ENCODE results near the gene ARID3A.

The ARID3A gene

DNA sequence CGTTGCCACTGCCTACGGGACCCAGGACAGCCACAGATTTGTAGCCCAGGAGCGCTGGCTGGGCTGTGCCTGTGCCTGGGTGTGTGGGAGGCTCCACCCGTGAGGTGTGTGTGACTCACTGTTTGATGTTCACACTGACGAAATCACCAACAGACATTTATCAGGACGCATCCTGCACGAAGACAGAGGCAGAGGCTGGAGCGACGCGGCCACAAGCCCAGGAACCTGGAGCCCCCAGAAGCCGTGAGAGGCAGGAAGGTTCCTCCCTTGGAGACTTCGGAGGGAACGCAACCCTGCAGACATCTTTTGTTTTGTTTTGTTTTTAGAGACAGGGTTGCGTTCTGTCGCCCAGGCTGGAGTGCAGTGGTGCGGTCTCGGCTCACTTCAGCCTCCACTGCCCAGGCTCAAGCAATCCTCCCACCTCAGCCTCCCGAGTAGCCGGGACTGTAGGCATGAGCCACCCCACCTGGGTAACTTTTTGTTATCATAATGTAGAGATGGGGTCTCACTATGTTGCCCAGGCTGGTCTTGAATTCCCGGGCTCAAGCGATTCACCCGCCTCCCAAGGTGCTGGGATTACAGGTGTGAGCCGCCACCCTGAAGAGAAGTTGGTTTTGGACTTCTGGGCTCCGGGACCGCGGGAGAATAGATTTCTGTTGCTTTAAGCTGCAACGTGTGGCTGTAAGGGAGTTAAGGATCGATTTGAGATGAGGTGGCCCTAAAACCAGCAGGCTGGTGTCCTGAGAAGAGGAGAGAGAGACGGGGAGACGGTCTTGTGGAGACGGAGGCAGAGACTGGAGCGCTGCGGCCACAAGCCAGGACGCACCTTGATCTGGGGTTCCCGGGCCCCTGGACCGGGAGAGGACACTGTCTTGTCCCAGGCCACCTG is 33.4 kb downstream of the ARID3A start:
- no peaks in the 10 kb centered on the region for H3K9me3 ChIP-seq (ENCODE audit: control insufficient read depth, insufficient read depth, low read length)
- H3K4me1 ChIP-seq (ENCODE audit: control insufficient read depth, insufficient read depth, low read length): no peaks in the 10 kb centered on the region

DNA sequence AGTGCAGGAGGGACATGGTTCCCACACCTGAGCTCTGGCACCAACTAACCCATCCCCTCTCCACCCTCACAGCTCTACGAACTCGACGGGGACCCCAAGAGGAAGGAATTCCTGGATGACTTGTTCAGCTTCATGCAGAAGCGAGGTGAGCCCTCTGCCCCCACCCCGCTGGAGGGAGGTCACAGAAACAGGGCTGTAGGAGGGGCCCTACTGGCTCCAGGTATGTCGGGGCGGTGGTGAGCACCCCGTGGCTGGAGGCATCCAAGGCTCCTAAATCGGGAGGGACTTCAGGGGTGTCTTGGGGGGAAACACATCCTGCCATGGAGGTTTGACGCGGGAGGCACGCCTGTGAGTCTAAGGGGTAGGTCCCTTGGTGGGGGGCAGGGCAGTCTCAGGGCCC is 34.2 kb downstream of the ARID3A start:
- H3K9me3 ChIP-seq (ENCODE audit: control insufficient read depth, insufficient read depth, low read length): no peaks in the 10 kb centered on the region
- no peak overlapping the region for H3K4me3 ChIP-seq (ENCODE audit: low read depth, low read length)
- H3K9ac ChIP-seq (ENCODE audit: low read depth, low read length): no peak overlapping the region
- no peaks in the 10 kb centered on the region for H3K4me1 ChIP-seq (ENCODE audit: control insufficient read depth, insufficient read depth, low read length)
- H3K27me3 ChIP-seq (ENCODE audit: control insufficient read depth, insufficient read depth, low read length): no peaks in the 10 kb centered on the region
- H3K36me3 ChIP-seq (ENCODE audit: control insufficient read depth, insufficient read depth, low read length): peaks cover 35% of the 10 kb centered on the region

More for the DNA sequence above, 33.4 kb downstream of the ARID3A start:
- Histone ChIP-seq H3K4me3 (ENCODE audit: low read depth, low read length) (no peak overlapping the region), H3K36me3 (ENCODE audit: control insufficient read depth, insufficient read depth, low read length) (peaks cover 27% of the 10 kb centered on the region), H3K27me3 (ENCODE audit: control insufficient read depth, insufficient read depth, low read length) (no peaks in the 10 kb centered on the region), H3K9ac (ENCODE audit: low read depth, low read length) (no peak overlapping the region)

DNA sequence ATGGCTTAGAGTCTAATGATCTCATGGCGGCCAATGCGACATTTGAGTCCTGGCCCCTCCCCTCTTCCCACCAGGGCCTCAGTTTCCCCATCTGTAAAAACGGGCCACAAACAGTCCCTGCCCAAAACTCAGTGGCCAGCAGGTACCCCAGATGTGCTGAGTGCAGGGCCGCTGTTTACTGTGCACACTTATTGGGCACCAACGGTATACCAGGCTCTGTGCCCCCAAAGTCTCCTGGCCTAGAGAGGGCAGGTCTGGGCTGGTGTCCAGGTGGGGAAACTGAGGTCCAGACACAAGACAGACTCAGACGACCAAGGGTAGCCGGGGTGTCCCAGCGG is 34.7 kb downstream of the ARID3A start:
- Histone ChIP-seq H3K27me3 (ENCODE audit: control insufficient read depth, insufficient read depth, low read length) (no peaks in the 10 kb centered on the region), H3K9ac (ENCODE audit: low read depth, low read length) (no peak overlapping the region), H3K4me1 (ENCODE audit: control insufficient read depth, insufficient read depth, low read length) (no peaks in the 10 kb centered on the region), H3K4me3 (ENCODE audit: low read depth, low read length) (no peak overlapping the region), H3K36me3 (ENCODE audit: control insufficient read depth, insufficient read depth, low read length) (peaks cover 40% of the 10 kb centered on the region), H3K9me3 (ENCODE audit: control insufficient read depth, insufficient read depth, low read length) (no peaks in the 10 kb centered on the region)

DNA sequence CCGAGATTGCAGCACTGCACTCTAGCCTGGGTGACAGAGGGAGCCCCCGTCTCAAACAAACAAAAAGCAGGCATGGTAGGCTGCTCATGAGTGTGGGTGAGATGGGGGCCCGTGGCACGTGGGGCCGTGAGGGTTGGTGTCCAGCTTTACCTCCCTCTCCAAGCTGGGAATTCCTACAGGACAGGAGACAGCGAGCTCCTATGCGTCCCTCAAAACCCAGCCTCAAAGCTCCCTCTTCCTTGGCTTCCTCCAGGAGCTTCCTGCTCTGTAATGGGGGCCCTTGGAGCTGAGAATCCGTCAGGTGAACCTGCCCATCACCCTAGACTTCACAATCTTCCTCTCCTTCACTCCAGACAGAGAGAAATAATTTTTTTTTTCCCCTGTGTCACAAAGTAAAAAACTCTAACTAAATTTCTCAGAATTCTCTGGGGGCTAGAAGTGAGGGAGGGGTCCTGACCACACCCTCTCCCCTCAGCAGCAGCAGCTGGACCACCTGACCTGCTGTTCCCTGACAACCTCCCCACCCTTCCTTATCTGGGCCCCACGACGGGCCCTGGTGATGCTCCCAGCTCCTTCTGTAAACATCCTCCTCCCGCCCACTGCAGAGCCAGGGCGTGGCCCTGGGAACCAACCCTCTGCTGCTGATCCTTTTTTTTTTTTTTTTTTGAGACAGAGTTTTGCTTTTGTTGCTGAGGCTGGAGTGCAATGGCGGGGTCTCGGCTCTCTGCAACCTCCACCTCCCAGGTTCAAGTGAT is 36.2 kb downstream of the ARID3A start:
- no peaks in the 10 kb centered on the region for H3K27me3 ChIP-seq (ENCODE audit: control insufficient read depth, insufficient read depth, low read length)
- no peaks in the 10 kb centered on the region for H3K4me1 ChIP-seq (ENCODE audit: control insufficient read depth, insufficient read depth, low read length)
- H3K9ac ChIP-seq (ENCODE audit: low read depth, low read length): no peak overlapping the region
- no peaks in the 10 kb centered on the region for H3K9me3 ChIP-seq (ENCODE audit: control insufficient read depth, insufficient read depth, low read length)
- no peak overlapping the region for H3K4me3 ChIP-seq (ENCODE audit: low read depth, low read length)
- peaks cover 49% of the 10 kb centered on the region for H3K36me3 ChIP-seq (ENCODE audit: control insufficient read depth, insufficient read depth, low read length)

DNA sequence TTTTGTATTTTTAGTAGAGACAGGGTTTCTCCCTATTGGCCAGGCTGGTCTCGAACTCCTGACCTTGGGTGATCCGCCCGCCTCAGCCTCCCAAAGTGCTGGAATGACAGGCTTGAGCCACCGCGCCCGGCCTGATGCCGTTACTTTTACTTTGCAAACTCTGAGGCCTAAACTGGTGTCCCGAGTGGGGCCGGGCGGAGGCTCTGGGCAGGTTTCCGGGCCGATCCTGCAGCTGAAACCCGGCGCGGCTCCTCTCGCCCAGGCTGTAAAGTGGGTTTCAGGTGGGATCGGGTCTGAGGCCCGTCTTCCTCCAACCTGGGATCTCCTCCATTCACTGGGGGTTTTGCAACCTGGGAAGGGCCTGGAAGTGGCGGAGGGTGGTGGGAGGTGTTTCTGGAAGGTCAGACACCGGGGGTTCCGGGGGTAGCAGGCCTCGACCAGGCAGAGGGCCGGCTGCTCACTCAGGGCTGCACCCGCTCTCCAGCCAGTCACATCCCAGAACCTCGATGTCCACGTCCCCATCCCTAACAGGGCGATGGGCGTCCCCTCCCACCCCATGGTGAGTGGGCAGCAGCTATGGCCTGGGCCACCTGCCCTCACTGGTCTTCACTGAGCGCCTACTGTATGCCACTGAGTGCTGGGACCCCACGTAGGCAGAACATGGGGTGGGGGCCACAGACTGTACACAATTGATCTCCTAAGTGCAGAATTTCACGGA is 37.0 kb downstream of the ARID3A start:
- H3K4me3 ChIP-seq (ENCODE audit: low read depth, low read length): no peak overlapping the region
- H3K4me1 ChIP-seq (ENCODE audit: control insufficient read depth, insufficient read depth, low read length): no peaks in the 10 kb centered on the region
- no peak overlapping the region for H3K9ac ChIP-seq (ENCODE audit: low read depth, low read length)
- no peaks in the 10 kb centered on the region for H3K27me3 ChIP-seq (ENCODE audit: control insufficient read depth, insufficient read depth, low read length)
- no peaks in the 10 kb centered on the region for H3K9me3 ChIP-seq (ENCODE audit: control insufficient read depth, insufficient read depth, low read length)
- H3K36me3 ChIP-seq (ENCODE audit: control insufficient read depth, insufficient read depth, low read length): peaks cover 49% of the 10 kb centered on the region

DNA sequence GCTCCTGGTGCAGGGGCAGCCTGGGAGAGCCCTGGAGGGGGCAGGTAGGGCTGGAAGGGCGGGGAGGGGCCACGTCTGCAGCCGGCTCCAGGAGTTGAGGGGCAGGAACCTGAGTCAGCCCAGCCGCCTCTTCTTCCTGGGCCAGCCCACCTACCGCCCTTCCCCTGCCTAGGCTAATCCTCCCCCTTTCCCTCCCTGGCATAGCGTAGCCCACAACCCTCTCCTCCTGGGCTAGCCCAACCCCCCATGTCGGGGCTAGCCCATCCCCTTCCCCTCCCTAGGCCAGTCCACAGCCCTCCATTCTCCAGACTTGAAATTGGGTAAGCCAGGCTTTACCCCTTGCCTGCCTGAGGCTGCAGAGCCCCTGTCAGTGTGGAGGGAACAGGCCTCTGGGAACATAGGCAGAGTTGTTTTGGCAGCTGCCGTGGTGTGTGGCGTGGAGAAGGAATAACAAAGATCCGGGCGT is 37.7 kb downstream of the ARID3A start:
- H3K36me3 ChIP-seq (ENCODE audit: control insufficient read depth, insufficient read depth, low read length): peaks cover 53% of the 10 kb centered on the region
- H3K27me3 ChIP-seq (ENCODE audit: control insufficient read depth, insufficient read depth, low read length): no peaks in the 10 kb centered on the region
- no peak overlapping the region for H3K9ac ChIP-seq (ENCODE audit: low read depth, low read length)
- H3K4me3 ChIP-seq (ENCODE audit: low read depth, low read length): no peak overlapping the region
- no peaks in the 10 kb centered on the region for H3K9me3 ChIP-seq (ENCODE audit: control insufficient read depth, insufficient read depth, low read length)
- no peaks in the 10 kb centered on the region for H3K4me1 ChIP-seq (ENCODE audit: control insufficient read depth, insufficient read depth, low read length)

DNA sequence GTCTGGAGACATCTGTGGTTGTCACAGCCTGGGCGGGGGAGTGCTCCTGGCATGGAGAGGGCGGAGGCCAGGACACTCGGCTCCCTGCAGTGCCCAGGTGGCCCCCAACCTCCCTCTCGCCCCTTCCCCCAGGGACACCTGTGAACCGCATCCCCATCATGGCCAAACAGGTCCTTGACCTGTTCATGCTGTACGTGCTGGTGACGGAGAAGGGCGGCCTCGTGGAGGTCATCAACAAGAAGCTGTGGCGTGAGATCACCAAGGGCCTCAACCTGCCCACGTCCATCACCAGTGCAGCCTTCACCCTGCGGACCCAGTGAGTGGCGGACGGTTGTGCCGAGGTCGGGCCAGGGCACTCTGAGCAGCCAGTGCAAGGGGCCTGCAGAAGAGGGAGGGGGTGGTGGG is 38.3 kb downstream of the ARID3A start:
- no peak overlapping the region for H3K4me3 ChIP-seq (ENCODE audit: low read depth, low read length)
- H3K9ac ChIP-seq (ENCODE audit: low read depth, low read length): no peak overlapping the region
- peaks cover 57% of the 10 kb centered on the region for H3K36me3 ChIP-seq (ENCODE audit: control insufficient read depth, insufficient read depth, low read length)
- H3K27me3 ChIP-seq (ENCODE audit: control insufficient read depth, insufficient read depth, low read length): no peaks in the 10 kb centered on the region
- H3K9me3 ChIP-seq (ENCODE audit: control insufficient read depth, insufficient read depth, low read length): no peaks in the 10 kb centered on the region
- H3K4me1 ChIP-seq (ENCODE audit: control insufficient read depth, insufficient read depth, low read length): no peaks in the 10 kb centered on the region

DNA sequence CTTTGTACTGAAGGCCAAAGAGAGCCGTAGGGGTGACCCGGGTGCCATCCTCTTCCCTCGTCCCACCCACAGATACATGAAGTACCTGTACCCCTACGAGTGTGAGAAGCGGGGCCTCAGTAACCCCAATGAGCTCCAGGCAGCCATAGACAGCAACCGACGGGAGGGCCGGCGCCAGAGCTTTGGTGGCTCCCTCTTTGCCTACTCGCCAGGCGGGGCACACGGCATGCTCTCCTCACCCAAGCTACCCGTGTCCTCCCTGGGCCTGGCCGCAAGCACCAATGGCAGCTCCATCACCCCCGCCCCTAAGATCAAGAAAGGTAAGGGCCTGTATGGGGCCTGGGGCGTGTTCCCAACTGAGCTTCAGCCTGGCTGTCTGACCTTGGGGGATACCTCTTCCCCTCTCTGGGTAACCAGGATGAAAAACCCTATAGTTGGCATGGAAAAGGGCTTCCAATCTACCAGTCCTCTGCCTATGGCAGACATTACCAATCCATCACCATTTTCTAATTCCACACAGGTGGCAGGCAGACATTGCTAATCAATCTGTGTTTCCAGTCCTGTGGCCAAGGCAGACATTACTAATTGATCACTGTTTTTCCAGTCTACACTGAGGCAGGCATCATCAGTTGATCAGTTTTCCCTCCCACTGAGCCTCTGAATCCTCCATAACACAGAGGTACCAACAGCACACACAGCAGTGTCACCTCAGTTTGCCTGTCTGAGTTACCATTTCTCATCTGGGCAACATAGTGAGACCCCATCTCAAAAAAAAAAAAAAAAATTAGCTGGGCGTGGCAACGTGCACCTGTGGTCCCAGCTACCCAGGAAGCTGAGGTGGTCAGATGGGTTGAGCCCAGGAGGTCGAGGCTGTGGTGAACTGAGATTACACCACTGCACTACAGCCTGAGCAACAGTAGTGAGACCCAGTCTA is 39.2 kb downstream of the ARID3A start:
- H3K4me1 ChIP-seq (ENCODE audit: control insufficient read depth, insufficient read depth, low read length): no peaks in the 10 kb centered on the region
- H3K27me3 ChIP-seq (ENCODE audit: control insufficient read depth, insufficient read depth, low read length): no peaks in the 10 kb centered on the region
- H3K4me3 ChIP-seq (ENCODE audit: low read depth, low read length): no peak overlapping the region
- H3K9me3 ChIP-seq (ENCODE audit: control insufficient read depth, insufficient read depth, low read length): no peaks in the 10 kb centered on the region
- H3K9ac ChIP-seq (ENCODE audit: low read depth, low read length): no peak overlapping the region
- H3K36me3 ChIP-seq (ENCODE audit: control insufficient read depth, insufficient read depth, low read length): peaks cover 54% of the 10 kb centered on the region

DNA sequence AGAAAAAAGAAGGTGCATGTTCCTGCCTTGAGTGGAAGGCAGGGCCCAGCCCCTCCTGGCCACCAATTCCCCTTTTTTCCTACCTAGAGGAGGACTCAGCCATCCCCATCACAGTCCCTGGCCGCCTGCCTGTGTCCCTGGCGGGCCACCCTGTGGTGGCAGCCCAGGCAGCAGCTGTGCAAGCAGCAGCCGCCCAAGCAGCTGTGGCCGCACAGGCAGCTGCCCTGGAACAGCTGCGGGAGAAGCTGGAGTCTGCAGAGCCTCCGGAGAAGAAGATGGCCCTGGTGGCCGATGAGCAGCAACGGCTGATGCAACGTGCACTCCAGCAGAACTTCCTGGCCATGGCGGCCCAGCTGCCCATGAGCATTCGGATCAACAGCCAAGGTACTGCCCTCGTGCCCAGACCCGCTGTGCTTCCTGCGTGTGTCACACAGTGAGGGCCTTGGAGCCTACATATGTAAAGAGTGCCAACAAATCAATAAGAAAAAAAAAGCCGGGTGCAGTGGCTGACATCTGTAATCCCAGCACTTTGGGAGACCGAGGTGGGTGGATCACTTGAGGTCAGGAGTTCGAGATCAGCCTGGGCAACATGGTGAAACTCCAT is 40.8 kb downstream of the ARID3A start:
- Histone ChIP-seq H3K4me3 (ENCODE audit: low read depth, low read length) (no peak overlapping the region), H3K9ac (ENCODE audit: low read depth, low read length) (no peak overlapping the region), H3K27me3 (ENCODE audit: control insufficient read depth, insufficient read depth, low read length) (no peaks in the 10 kb centered on the region), H3K9me3 (ENCODE audit: control insufficient read depth, insufficient read depth, low read length) (peaks cover 3% of the 10 kb centered on the region), H3K4me1 (ENCODE audit: control insufficient read depth, insufficient read depth, low read length) (no peaks in the 10 kb centered on the region), H3K36me3 (ENCODE audit: control insufficient read depth, insufficient read depth, low read length) (peaks cover 52% of the 10 kb centered on the region)

DNA sequence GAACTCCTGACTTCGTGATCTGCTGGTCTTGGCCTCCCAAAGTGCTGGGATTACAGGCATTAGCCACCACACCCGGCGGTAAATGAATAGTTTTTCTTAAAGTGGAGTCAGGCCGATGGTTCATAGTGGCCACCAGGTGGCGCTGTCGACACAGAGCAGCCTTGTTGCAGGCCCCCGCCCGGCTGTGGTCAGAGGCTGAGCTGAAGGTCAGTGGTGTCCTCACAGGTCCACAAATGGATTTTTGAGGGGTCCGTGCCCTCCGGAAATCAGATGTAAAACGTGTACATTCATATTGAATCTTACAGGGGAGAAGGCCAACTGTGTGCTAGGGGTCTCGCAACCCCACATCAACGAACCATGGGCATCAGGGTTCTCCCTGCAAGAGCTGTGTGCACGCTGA is 44.9 kb downstream of the ARID3A start:
- Histone ChIP-seq H3K27me3 (ENCODE audit: control insufficient read depth, insufficient read depth, low read length) (no peaks in the 10 kb centered on the region), H3K9me3 (ENCODE audit: control insufficient read depth, insufficient read depth, low read length) (peaks cover 3% of the 10 kb centered on the region), H3K9ac (ENCODE audit: low read depth, low read length) (no peak overlapping the region), H3K4me3 (ENCODE audit: low read depth, low read length) (no peak overlapping the region), H3K4me1 (ENCODE audit: control insufficient read depth, insufficient read depth, low read length) (no peaks in the 10 kb centered on the region), H3K36me3 (ENCODE audit: control insufficient read depth, insufficient read depth, low read length) (peaks cover 30% of the 10 kb centered on the region)
